ENCODE results near the gene SERPINB1.
"Not testable (repeated sequence)": the region's sequence is repeated elsewhere in the genome, so short reads cannot be mapped to it uniquely, and the experiment has no call there.

The SERPINB1 gene

DNA sequence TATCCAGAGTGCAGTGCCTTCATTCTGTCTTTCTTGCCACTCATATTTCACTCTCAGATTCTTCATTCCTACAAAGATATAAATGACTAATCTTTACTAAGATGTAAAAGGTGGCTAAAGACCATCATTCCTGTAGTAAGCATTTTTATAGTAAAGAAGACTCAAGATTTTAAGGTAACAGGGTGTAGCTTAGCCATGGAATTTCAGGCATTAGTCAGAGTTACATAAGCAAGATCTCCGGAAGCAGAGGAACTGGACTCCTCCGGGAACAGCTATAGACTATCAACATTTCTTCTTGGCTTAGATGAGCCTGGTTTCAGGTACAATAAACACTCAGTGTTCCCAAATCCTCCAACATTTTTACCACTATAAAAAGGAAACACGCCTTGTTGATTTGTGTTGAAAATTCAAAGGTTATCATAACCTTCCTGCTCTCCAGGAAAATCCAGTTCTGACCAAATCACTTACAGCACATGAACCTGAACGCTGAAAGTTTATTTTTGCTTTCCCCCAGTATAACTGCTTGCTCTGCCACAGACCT, 23.7 kb downstream of the SERPINB1 start:
- no peak for DNase-seq (ENCODE audit: low read depth)

DNA sequence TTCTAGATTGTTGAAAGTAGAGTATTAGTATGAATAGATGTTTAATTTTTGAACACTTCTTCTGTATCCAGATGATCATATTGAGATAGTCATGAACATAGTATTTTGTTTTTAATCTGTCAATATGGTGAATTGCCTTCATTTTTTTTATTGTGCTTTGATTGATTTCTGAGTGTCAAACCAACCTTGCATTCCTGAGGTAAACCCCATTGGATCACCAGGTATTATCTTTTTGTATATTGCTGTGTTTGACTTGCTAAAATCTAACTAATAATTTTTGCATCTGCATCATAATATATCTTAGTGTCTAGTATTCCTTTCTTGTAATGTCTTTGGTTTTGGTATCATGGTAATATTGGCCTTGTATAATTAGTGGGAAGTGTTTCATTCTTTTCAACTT, 25.5 kb downstream of the SERPINB1 start:
- no peak for DNase-seq (ENCODE audit: low read depth)

DNA sequence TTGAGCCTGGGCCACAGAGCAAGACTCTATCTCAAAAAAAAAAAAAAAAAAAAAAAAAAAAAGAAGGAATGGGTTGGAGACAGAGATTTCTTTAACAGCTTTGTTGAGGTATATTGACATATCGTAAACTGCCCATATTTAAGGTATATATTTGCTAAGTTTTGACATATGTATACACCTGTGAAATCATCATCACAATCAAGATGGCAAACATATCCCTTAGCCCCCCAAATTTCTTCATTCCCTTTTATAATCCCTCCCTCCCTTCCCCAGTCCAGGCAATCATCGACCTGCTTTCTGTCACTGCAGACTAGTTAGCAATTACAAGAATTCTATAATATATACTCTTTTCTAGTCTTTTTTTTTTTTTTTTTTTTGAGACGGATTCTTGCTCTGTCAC, 29.0 kb downstream of the SERPINB1 start:
- DNase-seq (ENCODE audit: low read depth): no peak

DNA sequence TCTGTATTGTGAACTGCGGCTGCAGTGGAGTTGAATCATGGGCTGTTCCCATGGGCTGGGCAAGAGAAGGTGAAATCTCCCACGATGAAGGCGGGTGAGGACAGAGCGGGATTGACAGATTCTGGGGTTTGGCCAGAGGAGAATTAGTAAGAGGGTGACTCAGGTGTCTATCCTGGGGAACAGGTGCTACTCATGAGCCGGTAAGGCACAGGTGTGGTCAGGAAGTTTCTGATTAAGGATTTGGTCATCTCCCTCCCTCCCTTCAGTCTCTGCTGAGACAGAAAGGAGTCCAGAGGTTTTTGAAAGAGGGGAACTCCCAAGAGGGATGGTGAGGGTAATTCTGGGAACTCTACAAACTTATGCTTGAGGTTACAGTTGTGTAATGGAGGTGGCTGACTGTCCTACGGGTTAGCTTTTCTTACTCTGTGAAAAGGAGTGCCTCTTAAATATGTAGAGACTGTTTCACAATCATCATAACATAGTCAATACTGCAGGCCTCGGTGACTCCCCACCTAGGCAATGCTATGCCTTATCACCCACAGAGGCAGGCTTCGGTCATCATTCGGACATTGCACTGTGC, 31.5 kb downstream of the SERPINB1 start:
- DNase-seq (ENCODE audit: low read depth): no peak

DNA sequence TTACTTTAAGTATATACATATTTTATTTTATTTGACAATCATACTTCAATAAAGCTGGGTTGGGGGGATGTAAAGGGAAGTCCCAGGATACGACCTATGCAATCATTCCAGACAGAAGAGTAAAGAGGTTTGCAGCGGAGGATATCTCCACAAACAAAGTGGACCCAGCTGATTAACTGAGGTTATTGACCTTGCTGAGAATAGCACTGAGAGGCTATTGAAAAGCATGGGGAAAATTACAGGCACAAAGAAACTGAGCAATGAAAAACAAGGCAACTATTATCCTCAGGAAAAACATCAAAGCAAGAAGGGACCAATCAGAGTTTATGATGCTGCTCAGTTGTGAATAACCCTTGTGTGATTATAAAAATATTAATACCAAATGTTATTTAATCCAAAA, 32.6 kb downstream of the SERPINB1 start:
- DNase-seq (ENCODE audit: low read depth): no peak

DNA sequence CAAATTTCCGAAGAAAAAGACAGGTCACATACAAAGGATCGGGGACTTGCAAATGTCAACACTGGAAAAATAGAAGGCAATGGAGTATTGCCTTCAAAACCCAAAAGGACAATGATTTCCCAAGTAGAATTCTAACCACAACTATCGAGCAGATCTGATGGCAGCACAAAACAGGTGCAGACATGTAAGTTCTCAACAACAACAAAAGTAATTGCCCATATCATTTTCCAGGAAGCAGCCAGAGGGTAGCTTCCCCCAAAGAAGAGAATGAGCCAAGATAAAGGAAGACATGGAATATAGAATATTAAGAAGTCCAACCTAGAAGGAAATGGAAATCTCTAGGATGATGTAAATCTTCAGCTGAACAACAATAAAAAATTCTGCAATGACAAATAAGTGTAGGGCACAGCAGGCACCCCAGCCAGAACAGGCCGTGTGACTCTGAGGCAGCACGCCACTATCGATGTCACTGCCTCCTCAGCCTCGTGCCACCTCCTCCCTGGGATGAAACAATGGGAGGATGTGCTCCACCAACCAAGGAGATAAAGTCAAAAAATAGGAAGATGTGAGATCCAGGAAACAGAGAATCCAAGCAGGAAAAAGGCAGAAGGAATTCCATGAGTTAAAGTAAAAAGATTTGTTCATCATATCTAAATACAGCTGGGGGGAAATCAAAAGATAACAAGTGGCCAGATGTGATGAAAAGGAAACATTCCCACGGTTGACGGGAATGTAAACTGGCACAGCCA, 34.1 kb downstream of the SERPINB1 start:
- no peak for DNase-seq (ENCODE audit: low read depth)

DNA sequence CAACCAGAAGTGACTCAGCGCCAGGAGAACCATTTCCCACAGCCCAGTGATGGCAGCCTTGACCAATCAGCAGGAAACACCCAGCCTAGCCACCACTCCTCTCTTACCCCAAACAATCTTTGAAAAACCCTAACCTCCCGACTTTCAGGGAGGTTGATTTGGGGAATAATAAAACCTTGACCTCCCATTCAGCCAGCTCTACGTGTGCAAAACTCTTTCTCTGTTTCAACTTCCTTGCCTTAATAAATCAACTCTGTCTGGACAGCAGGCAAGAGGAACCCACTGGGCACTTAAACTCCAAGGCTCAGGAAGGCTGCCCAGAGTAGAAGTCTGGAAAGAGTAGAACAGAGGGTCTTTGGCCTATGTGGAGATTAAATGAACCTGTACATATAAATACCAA, 35.0 kb downstream of the SERPINB1 start:
- no peak for DNase-seq (ENCODE audit: low read depth)

DNA sequence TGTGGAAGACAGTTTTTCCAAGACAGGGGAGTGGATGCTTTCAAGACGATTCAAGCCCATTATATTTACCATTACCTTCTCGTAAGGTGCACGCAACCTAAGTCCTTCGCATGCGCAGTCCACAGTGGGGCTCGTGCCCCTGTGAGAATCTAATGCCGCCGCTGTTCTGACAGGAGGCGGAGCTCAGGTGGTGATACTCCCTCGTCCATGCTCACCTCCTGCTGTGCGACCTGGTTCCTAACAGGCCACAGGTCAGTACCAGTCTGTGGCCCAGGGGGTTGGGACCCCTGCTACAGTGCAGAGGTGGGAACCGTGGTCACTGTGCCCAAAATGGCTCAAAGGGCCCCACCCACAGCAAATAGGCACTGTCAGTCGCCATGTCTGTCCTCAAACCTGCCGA, 36.6 kb downstream of the SERPINB1 start:
- DNase-seq (ENCODE audit: low read depth): no peak

DNA sequence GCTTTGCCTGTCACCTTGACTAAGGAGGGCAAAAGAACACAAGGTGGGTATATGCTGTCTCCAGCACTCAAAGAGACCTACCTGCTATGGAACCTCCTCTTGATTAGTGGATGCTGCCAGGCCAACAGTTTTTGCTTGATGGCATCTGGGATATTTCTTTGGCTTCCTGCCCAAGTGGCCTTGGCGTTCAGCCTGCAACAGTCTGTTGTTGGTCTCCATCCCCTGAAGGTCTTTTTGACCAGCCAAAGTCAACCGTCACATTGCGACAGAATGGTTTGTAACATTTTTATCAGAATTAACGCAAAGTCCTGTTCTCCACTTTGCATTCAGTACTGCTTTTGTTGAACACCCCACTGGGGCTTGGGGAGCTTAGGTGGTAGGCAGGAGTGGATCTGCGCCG, 37.1 kb downstream of the SERPINB1 start:
- DNase-seq (ENCODE audit: low read depth): no peak

DNA sequence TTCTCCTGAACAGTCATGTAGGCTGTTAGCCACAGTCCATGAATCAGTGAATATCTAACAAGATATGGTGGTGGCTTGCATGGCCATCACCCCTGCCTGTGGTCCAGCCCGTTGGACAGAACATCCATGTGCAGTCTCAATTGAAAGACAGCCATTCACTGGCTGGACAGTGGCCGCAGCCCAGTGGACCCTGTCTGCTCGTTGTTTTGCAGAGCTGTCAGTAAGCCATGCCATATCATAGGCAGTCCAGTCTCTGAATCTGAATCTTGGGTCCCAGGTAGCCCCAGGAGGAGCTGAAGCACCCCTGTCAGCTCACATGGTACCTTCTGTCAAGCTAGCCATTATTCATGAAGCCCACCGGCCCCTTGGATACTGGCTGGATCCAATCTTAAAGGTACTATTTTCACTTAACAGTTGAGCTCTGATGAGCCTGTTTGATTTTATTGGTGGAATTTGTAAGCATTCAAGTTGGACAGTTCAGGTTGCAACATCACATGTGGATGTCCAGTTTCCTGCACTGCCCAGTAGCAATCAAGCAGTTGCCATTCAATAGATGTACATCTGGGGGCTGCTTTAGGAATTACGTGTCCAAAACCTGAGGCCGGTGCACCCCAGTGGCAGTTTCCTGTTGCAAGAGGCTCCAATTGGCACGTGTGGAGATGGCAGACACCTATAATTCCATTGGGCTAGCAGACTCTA, 37.8 kb downstream of the SERPINB1 start:
- DNase-seq (ENCODE audit: low read depth): no peak

DNA sequence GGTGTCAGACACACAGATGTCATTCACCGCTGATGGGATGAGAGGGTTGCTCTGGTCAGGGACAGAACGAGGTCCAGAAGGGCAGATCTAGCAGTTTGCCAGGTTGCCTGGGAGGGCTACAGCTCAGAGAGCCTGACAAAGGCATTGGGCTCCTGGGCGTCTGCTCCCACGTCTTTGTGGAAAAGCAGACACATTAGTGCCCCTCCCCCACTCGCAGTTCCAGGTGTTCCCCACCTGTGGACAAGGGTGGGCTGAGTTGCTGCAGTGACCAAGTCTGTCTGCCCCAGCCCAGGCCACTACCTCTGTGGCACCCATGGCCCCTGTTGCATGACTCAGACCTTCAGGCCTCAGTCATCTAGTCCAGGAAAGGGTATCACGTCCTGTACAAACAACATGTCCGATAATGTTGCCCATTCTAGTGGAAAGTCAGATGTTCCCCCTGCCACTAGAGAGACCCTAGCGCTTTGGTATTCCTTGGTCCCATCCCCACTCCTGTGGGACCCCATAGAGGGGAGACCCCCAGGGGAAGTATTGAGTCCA, 39.1 kb downstream of the SERPINB1 start:
- DNase-seq (ENCODE audit: low read depth): no peak

DNA sequence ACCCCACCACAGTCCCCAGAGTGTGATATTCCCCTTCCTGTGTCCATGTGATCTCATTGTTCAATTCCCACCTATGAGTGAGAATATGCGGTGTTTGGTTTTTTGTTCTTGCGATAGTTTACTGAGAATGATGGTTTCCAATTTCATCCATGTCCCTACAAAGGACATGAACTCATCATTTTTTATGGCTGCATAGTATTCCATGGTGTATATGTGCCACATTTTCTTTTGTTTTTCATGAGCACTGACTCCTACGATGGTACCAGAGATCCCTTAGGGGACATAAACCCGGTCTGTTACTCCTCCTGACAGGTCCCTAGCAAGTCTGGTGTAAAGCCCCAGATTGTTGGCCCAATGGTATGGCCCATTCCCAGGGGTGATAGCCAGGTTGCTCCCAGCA, 40.0 kb downstream of the SERPINB1 start:
- not testable (repeated sequence) for DNase-seq (ENCODE audit: low read depth)

DNA sequence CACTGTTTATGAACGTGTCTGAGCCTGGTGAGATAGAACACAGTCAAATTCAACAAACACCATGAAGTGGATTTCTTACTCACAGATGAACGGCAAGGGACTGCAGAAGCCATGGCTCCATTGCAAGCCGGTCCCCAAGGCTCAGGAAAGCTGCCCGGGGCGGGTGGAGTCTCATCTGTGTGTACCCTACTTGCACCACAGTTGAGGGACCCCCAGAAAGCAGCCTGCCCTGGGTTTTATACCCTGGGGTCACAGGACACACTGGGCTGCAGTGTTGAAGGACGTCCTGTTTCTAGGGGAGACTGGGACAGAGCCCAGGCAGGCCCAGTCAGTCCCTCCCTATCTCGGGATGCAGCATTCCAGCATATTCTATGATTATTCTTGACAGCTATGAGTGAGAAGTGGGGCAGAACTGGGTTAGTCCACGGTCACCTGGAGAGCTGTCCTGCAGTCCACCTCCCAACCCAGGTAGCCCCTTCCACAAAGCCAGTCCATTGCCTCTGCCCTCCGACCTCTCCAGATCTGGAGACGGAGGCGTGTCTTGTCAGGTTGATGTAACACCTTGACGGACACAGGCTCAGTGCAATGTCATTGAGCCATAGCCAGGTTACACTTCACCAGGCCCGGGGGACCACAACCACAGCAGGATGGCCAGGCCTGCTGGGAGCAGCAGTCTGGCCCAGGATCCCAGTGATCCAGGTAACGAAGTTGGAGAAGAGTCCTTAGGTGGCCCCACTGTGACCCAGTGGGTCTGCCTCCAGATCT, 40.9 kb downstream of the SERPINB1 start:
- no peak for DNase-seq (ENCODE audit: low read depth)

DNA sequence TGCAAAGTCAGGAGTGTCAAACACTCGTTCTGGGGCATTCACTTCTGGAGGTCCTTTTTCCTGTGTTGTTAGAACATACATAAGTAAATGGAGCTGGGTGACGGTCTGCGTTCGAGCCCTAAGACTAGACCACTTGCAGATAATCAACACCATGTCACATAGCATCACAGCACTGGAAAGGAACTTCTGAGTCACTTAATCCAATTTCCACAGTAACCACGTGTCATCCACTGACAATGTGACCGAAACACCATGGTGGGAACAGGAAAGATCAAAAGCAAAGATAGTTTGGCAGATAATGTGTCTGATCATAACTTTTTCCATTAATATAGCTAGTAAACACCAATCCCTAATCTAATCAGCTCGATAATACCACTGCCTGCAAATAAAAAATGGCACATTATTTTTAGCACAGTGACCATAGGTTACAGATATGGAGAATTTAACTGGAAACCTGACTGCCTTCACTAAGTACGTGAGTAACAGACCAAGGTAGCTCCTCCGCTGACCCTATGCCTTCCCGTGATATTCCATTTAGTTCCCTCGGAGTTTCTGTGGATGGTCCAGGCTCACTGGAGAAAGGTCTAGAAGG, 41.6 kb downstream of the SERPINB1 start:
- DNase-seq (ENCODE audit: low read depth): no peak

DNA sequence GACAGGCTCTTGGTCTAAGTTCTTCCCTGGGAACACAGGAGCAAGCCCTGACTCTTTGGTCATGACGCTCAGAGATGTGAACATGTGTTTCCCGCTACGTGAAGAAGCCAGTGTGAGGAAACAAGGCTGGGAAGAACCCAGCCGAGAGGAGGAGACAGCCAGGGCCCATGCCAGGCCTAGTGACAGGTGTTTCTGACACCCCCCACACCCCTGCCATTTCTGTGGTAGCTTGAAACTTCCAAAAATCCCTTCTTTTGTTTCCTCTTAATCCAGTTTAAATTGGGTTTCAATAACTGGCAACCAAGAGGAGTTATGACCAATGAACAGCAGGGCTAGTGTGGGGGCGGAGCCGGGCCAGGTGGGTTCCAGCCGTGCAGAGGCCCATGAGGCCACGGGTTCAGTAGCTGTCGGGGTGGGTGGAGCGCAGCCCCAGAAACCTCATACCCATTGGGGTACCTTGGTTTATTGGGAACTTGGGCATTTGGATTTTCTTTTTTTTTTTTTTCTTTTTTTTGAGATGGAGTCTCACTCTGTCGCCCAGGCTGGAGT, 43.0 kb downstream of the SERPINB1 start:
- no peak for DNase-seq (ENCODE audit: low read depth)

DNA sequence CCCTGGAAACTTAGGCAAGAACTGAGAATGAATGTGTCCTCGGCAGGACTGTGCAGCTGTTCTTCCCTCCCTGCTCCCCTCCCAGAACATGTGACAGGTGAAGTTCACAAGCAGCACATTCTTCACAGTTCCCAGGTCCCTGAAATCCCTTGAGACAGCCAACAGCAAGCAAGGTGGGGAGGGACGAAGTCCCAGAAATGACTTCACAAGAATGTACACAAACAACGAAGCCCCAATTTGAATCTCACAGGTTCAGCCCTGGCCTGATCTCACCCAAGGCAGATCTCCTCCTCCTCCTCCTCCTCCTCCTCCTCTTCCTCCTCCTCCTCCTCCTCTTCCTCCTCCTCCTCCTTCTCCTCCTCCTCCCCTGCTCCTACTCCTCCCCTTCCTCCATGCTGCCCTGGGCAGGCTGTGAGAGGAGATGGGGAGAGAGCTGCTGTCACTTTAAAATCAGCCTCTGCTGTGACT, 44.1 kb downstream of the SERPINB1 start:
- DNase-seq (ENCODE audit: low read depth): no peak

DNA sequence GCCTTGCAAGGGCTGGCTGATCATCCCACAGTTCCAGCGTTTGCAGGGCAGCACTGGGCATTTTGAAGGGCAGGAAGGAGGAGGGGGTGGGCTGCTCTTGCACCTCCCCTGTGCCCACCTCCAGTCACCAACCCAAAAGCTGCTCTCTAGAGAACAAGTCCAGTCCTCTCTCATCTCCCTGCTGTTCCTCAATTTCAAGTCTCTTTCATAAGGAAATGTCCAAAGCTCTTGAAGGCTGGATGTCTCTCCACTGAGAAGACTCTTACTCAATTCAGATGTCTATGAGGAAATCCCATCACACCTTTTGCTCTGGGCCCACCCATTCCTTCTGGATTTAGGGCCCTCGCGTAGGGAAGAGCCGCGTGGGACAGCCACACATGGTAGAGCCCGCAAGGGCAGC, 44.8 kb downstream of the SERPINB1 start:
- no peak for DNase-seq (ENCODE audit: low read depth)

DNA sequence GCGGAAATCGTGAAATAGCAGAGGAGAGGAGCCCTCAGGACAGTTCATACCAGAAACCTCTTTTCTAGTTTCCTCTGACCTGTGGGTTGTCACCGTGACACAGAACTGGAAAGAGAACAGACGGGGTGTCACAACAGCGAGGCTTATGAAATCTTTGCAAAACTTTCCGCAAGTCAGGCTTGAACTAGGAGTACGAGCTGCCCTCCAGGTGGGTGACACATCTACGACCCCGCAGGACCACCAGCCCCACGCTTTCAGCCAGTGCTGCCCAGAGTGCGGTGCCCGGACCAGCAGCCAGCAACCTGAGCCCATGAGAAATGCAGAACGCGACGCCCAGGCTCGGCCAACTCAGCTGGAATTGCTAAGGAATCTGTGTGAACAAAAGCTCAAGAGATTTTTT, 45.7 kb downstream of the SERPINB1 start:
- no peak for DNase-seq (ENCODE audit: low read depth)

DNA sequence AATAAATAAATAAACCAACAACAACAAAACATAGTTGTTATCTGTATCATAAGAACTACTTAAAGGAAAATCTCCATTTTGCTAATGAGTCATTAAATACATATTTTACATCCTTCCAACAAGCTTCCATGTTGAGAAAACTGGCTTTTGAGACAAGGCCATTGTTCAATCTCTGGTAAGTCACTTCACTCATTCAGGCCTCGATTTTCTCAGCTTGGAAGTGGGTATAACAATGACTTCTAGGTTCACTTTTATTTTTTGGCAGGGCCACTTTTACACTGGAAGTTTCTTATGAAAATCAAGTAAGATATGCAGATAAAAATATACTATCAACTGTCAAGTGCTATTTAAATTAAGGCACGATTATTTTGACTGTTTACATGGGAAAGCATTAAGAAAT, 46.5 kb downstream of the SERPINB1 start:
- DNase-seq (ENCODE audit: low read depth): no peak

DNA sequence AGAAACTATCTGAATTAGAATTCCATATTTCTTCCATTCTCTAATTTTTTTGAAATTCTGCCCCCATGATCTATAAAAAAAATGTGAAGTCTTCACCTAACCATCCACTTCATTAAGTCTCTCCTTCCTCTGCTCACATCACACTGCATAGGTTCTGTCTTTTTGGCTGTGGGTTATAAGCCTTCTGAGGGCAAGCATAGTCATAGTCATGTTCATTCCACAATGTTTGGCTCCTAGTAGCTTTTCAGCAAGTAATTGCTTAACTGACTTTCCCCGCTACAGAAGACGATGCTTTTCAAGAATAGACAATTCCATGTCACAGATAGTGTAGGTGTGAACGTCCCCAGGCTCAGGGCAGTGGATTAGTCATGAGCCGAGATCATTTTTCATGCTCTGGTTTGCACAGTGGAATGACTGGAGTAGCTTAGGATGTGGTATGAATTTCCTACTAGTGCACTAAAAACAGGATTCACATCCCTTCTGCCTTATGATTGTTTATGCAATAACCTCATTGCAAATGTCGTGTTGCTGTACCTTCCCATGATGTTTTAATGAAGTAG, 47.4 kb downstream of the SERPINB1 start:
- DNase-seq (ENCODE audit: low read depth): no peak

DNA sequence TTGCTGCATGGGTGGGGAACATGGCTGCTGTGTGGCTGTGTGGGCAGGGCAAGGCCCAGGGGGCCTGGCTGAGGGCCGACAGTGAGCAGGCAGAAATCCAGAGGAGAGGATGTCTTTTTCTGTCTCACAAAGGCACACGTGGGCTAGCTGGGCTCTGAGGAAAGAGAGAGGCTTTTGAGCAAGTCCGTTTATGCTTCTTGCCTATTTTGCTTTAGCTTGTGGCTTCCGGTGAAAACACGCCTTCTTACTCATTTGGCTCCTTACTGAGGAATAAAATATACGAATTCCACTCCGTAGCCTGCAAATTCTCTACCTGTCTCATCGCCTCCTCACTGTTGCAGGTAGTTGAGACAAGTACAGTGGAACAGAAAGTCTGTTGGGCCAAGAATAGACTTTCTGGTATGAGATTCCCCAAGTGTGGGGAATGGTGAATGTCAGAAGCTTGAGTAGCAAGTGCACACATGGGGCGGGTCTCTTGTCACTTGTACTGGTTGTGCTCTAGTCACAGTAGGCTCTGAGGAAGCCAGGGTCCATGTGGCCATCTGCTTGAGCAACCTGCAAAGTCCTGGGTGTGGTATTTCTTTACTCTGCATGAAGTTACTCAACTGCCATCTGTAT, 48.0 kb downstream of the SERPINB1 start:
- peak; percentile 29 for DNase-seq (ENCODE audit: low read depth)
